NK-92 (cell line): ENCODE data around the gene PRKG1.
"Not testable (repeated sequence)": the region's sequence is repeated elsewhere in the genome, so short reads cannot be mapped to it uniquely, and the experiment has no call there.

Experiments used
- DNase-seq: peaks from one replicate; lab custom pipeline; 2025; ENCODE audit not compliant: unreplicated experiment; lab: John Stamatoyannopoulos, UW

Gene PRKG1

DNA sequence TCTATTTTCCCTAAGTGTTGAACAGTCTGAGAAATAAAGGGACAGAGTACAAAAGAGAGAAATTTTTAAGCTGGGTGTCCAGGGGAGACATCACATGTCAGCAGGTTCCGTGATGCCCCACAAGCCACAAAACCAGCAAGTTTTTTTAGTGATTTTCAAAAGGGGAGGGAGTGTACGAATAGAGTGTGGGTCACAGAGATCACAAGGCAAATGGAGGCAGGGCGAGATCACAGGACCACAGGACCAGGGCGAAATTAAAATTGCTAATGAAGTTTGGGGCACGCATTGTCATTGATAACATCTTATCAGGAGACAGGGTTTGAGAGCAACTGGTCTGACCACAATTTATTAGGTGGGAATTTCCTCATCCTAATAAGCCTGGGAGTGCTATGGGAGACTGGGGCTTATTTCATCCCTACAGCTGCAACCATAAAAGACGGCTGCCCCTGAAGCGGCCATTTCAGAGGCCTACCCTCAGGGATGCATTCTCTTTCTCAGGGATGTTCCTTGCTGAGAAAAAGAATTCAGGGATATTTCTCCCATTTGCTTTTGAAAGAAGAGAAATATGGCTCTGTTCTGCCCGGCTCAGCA is 193.8 kb downstream of the PRKG1 start:
- DNase-seq = not testable (repeated sequence)

DNA sequence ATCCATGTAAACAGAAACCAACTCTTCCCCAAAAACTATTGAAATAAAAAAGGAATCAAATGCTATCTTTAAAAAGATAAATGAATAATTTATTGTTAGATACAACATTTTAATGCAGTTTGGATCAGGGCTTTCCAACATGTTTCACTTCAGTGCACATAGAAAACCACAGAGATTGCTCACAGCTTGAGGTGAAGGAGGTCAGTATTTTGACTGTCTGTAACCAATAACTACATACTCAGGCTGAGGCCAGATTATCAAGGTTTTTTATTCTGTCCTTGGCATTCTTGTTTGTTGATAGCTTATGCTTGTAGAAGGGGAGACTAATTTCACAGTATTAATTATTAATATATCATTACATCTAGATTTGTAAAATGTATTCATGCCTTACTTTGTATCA is 195.5 kb downstream of the PRKG1 start:
- no peak for DNase-seq

DNA sequence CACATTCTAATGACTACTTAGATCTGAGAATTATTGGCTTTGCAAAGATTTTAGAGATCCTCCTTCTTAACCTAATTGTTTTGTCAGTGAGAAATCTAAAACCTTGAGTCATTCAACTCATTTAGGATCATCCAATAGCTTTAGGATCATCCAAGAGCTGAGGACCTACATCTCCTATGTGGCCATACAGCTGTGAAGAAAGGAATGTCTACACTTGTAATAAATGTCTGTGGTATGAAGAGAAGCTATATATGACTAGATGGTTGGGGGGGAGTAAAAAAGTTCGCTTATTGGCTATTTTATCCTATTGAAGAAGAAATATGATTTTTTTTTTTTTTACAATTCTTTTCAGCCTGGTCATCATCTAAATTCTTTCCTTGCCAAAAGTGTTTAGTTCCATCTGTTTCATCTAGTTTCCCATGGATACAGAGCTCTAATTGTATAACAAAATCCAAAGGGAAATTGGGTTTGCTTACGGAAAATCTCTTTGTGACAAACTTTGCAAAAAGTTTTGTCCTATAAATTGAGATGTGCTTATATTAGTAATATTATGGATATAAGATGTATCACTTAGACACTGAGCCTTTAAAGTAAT is 196.7 kb downstream of the PRKG1 start:
- no peak for DNase-seq

DNA sequence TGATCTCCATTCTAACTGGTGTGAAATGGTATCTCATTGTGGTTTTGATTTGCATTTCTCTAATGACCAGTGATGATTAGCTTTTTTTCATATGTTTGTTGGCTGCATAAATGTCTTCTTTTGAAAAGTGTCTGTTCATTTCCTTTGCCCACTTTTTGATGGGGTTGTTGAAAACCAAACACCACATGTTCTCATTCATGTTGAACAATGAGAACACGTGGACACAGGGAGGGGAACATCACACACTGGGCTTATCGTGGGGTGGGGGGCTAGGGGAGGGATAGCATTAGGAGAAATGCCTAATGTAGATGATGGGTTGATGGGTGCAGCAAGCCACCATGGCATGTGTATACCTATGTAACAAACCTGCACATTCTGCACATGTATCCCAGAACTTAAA is 197.8 kb downstream of the PRKG1 start:
- not testable (repeated sequence) for DNase-seq

DNA sequence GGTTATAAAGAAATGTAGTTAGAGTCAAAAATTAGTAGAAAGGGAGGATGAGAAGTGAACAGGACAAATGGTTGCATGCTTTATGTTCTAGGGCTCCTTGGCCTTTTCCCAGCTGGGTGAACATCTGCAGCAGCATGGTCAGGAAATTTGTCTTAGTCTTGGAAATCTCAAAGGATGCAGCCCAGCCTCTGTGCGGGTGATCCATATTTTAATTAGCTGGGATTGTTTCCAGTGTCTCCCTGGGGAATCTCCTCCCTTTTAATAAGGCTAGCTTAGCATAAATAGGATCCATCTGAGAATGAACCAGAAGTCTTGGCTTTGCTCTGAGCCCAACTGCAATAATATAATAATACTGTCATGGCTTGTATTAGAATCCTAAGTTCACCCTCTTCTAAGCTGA is 198.3 kb downstream of the PRKG1 start:
- no peak for DNase-seq

DNA sequence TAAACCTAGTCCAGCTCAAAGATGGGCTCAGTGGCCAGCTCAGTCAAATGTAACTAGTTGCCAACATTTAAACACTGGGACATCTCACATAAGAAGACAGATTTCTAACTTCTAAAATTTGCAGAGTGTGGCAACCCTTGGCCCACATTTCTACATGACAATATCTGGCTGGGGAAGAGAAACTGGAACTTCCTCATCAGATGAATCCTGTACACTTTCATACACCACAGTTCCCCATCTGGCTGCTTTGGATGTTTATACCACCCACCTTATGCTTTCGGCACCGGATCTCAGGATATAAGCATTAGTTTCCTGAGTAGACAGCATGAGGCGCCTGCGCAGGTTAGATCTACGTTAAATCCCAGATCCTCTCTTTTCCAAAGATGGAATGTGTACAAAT is 199.3 kb downstream of the PRKG1 start:
- DNase-seq = no peak

DNA sequence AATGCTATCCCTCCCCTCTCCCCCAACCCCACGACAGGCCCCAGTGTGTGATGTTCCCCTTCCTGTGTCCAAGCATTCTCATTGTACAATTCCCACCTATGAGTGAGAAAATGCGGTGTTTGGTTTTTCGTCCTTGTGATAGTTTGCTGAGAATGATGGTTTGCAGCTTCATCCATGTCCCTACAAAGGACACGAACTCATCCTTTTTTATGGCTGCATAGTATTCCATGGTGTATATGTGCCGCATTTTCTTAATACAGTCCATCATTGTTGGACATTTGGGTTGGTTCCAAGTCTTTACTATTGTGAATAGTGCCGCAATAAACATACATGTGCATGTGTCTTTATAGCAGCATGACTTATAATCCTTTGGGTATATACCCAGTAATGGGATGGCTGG is 201.8 kb downstream of the PRKG1 start:
- DNase-seq = not testable (repeated sequence)

DNA sequence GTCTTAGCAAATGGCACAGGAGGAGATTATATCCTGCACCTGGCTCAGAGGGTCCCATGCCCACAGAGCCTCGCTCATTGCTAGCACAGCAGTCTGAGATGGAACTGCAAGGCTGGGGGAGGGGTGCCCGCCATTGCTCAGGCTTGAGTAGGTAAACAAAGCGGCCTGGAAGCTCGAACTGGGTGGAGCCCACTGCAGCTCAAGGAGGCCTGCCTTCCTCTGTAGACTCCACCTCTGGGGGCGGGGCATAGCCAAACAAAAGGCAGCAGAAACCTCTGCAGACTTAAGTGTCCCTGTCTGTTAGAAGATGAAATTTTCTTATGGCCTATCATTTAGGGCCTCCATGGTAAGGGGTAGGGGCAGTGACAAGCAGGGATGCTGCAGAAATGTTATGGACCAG is 207.1 kb downstream of the PRKG1 start:
- not testable (repeated sequence) for DNase-seq

DNA sequence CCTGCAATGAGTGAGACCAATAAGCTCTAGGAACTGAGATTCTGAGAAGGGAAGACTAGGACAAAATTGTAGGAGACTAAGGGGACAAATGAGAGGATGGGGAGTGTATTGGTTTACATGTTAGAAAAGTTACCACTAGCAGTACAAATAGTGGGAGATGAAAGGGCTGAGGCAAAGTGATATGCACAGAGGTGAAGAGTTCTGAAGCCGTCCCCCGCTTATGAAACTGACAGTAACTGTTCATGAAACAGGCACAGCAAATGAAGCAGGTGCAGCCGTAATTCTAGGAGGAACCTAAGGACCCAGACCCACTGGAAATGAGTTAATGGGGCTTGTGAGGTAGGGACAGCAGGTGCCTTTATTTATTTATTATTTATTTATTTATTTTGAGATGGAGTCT is 211.3 kb downstream of the PRKG1 start:
- no peak for DNase-seq

DNA sequence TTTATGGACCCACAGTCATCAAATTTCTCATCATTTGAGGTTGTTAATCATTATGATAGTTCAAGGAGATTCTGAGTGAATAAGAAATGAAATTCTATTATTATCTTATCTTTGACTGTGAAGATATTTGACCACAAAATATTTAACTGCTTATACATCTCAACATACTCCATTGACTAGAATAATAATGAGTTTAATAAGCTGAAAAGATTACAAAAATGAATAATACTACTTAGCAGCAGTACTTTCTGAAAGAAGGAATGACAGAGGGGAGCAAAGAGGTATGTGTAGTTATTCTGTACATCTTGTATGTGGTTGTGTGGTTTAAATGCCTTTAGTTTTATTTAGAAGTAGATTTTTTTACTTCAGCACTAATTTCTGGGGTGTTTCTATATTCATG is 214.2 kb downstream of the PRKG1 start:
- no peak for DNase-seq

DNA sequence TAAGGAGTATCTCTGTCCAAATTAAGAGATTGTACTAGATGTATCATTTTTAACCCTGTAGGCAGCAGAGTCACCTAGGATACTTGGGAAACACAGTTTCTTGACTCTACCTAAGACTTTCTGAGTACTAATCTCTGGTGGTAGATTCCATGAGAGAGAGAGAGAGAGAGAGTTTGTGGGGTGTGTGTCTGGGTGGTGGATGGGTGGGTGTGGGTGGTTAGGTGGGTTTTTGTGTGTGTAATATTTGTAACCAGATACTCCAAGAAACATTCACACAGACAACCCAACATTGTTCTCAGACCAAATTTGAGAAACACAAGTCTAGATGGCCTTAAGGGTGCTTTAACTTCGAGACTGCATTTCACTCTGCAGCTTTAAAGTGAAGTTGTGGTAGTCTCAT is 215.2 kb downstream of the PRKG1 start:
- no peak for DNase-seq

DNA sequence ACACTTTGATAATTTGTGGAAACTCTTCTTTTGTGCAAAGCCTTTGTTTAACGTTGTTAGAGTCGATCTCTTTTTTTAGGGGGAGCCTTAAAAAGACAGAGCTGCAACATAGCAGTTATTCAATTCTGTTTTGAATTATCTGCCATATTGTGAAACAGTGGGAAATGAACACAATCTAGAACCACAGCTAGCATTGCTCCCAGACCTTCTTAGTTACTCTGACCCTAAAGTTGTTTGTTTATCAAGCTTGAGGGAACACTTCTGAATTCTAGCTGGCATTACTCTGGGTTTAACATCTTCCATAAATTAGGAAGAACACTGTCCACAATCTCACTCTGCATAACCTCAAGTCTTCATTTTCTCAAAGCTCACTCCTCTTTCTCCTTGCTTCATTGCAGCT is 217.7 kb downstream of the PRKG1 start:
- DNase-seq = no peak

DNA sequence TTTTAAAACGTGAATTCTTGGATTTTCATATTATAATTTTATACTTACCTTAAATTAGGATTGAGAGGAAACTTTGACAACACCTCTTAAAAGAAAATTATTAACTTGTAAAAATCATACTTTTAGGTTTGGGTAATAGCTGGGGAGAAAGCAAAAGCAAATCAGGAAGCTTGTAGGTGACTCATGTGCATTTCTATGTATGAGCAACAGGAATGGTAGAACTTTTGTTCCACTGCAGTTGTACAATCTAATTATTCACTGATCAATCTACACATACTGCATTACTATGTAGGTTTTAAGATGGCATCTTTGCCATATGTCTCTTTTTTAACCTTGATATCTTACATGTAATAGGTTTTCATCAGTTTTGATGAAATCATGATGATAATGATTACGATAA is 223.2 kb downstream of the PRKG1 start:
- DNase-seq = no peak

DNA sequence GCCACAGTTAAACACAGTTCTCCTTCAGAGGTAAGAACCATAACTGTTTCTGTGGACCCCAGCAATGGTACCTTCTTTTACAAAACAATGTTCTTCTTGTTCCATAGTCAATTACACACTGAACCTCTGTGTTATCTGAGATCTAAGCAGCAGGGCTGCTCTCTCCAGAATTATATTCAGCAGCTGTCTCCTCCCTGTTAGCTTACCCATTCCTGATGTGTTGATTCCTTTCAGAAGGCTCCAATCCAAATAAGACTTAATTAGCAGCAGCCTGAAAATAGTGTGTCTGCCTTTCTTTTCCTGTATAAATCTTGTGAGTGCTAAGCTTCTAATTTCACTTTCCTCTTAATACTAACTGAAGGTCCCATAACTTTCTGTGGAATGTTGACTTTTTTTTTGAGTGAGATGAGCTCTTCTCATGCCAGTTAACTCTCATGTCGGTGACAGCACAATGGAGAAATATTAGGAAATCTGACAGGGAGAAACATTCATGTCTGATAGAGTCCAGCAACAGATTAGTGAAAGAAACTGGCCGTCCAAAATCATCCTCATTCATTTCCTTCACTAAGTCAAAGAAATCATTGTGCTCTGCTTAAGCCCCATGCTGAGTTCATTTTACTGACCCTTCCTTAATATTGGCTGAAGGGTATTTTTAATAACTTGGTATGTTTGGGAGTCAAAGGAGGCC is 226.5 kb downstream of the PRKG1 start:
- no peak for DNase-seq

DNA sequence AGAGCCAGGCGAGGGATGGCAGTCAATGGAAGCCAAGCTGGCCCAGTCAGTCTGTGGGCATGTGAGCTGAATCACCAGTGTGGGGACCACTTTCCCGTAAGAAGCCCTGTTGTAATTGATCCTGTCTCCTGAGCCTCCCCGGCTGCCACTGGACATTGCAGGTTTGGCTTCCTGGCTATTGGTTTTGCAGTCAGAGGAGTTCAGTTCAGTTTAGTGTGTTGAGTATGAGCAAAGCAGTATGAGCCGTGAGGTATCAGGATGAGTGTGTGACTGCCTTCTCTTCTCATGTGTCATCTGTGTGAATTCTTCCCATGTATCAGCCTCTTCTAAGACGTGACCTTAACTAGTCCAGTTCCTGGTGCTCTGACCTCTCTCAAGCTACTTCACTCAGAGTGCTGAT is 227.4 kb downstream of the PRKG1 start:
- DNase-seq = no peak

DNA sequence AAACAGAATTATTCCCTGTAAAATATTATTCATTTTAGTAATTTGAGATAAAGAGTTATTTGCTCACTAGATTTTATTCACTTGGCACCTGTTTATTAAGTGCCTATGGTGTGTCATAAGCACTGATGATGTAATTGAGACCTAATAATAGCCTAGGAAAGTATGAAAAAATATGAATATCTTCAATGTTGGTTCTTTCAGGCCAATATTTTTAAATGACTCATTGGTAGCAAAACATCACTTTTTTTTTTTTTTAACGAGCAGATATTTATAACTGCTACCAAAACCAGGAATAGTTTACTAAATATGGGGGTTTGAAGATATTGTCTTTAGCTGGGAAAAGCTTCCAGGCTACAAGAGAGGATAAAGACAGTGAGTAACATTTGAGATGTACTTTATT is 228.0 kb downstream of the PRKG1 start:
- DNase-seq = no peak

DNA sequence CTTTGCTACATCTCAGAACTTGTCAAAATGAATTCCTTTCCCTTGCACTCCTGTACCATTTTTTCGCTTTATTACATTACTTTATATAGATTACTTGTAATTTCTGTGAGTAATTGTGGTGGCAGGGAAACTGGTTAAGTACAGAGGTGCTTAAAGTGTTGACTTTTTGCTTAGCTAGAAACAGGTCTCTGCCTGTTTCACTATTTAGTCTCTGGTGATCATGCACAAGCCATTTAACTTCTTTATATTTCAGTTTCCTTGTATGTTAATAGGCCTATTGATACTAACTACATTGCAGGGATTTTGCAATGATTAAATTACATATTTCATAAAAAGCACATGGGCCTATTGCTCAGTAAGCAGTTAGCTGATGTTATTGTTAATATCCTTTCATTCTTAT is 233.8 kb downstream of the PRKG1 start:
- DNase-seq = no peak

DNA sequence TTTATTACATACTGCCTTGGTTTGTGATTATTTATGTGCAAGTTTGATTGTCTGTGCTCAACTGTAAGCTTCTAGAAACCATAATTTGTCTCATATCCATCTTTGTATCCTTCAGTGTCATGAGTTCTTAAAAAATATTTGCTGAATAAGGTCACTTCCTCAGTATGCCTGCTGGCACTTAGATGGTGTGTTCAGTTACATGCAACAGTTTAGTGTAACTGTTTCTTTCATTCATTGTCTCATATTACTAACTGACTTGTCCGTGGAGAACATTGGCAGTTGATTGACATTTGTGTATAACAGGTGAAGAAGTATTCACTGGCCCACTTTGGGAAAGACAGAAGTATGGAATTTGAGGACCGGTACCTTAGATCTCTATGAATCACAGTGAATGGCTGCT is 236.9 kb downstream of the PRKG1 start:
- no peak for DNase-seq

DNA sequence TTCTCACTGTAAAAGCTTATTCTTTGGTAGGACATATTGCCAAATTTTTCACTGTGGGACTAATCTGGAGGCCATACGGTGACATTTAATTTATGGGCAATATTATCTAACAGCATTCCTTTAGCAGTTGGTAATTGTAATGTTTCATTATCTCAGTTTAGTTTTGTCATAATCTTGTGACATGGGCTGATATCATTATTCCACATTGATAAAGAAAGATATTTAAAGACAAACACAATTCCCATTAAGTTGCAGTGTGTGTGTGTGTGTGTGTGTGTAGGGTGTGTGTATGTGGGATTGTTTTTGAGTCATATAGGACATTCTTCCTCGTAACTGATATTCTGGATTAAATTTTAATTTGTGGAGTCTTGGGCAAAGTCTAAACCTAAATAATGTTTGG is 238.5 kb downstream of the PRKG1 start:
- DNase-seq = no peak

DNA sequence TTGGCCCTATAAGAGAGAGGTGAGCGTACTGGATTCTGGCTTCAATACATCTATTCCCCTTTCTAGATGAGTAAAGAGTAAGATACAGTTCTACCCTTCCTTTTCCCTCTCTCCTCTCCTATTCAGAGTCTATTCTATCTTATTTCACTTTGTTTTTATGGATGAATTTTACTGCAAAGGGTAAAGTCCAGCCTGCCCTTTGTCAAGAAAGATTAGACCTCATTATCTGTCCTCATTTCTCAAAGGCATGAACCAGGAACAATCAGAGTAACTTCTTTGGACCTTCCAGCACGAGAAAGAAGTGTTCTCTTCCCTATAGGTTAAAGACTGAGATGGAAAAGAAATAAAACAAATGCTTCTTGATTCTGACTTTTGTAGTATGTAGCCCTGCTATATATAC is 239.0 kb downstream of the PRKG1 start:
- DNase-seq = no peak

DNA sequence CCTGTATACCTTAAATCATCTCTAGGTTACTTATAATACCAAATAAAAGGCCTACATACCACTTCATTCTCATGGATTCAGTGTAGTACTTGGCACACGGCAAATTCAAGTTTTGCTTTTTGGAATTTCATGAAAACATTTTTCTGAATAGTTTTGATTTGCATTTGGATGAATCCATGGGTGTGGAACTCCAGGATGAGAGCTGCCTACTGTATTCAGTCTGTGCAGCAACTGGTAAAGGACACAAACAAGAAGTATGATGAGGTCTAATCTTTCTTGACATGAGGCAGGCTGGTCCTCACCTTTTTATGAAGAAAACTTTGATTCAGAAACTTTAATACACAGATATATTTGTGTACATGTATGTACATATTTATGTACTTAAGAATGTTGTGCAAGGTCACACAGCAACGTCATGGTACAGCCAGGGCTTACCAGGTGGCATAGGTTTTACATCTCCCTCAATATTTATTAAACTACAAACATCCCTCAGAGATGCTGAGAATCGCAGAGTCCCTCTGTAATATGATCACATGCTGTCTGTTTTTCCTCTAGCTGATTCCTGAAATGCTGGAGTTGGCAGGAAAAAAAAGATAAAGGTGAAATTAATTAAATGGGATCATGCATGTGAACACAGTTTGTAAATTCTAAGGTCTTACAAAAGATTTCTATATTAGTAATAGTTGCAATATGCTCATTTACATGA is 239.6 kb downstream of the PRKG1 start:
- no peak for DNase-seq

DNA sequence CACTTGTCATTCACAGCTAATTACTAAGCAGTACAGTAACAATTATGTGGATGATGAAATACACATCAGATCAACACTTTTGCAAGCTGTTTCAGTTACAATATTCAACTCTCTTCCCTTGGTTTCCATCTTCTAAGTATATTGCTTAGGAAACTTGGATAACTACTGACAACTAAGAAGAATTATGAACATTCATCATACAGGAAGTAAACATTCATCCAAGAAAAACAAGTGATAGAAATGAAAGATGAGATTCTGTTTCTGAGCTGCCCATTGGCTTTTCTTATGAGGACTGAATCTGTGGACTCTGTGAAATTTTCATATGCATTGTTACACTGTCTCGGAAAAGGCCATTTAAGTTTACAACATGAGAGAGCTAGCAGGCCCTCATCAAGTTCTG is 240.2 kb downstream of the PRKG1 start:
- DNase-seq = no peak
